Tibial artery (tissue), 4 donors: ENCODE measurements around the gene BNIP5.

ENCODE experiments used
- DNase-seq, 2 donors: peaks; one replicate each; pipeline ENCODE4 v3.0.0-alpha.2; 2019
- H3K27ac ChIP-seq, 2 donors: fragments of 200-600 bp; sonication (generic) in 1 of 2; 1 replicate in 1 of 2; 2 replicates in 1 of 2; pipeline ENCODE4 v1.5.1; 2018 to 2019; ENCODE audit warnings: mild to moderate bottlenecking in 1 of 2
- H3K27me3 ChIP-seq, 2 donors: fragments of 200-600 bp; sonication (generic) in 1 of 2; one replicate each; pipeline versions ENCODE4 v1.5.1 to v1.6.0; 2016 to 2019
- H3K36me3 ChIP-seq, 3 donors: fragments of 200-600 bp; sonication (generic) in 2 of 3; one replicate each; pipeline ENCODE4 v1.5.1; 2016 to 2019; ENCODE audit warnings: mild to moderate bottlenecking in 2 of 3
- H3K4me1 ChIP-seq, 4 donors: fragments of 200-600 bp; sonication (generic) in 2 of 4; 1 replicate in 3 of 4; 2 replicates in 1 of 4; pipeline ENCODE4 v1.5.1; 2016 to 2019
- H3K4me3 ChIP-seq, 2 donors: fragments of 200-600 bp; sonication (generic) in 1 of 2; 1 replicate in 1 of 2; 2 replicates in 1 of 2; pipeline ENCODE4 v1.5.1; 2018 to 2019; ENCODE audit warnings: mild to moderate bottlenecking in 2 of 2
- H3K9me3 ChIP-seq, 3 donors: fragments of 200-600 bp; sonication (generic) in 1 of 3; one replicate each; pipeline ENCODE4 v1.5.1; 2016 to 2019
- CTCF ChIP-seq, 2 experiments: fragments of 200-600 bp in 1 of 2; fragments of 450-650 bp in 1 of 2; IDR thresholded peaks; one replicate each; pipeline ENCODE4 v1.5.1; 2017 to 2019; ENCODE audit warnings: antibody characterized with exemption in 2 of 2, mild to moderate bottlenecking in 1 of 2, moderate library complexity in 1 of 2
- intact Hi-C: fragments of 100-400 bp; cut with DNase I; formaldehyde crosslinking; loops from one replicate; pipeline ENCODE4 v1.15.0; 2023; ENCODE audit warnings: low total_unique reads

BNIP5 gene

GRCh38 chr6:36290668-36291620 lies 45.7 kb downstream of the BNIP5 start:
- H3K36me3 ChIP-seq: no peaks in the 10 kb centered on the region
- H3K9me3 ChIP-seq: no peaks in the 10 kb centered on the region
- no peak for DNase-seq
- H3K4me3 ChIP-seq: no peak overlapping the region
- no peaks in the 10 kb centered on the region for H3K4me1 ChIP-seq
- peaks cover 0 to 40% of the 10 kb centered on the region in 2 donors for H3K27me3 ChIP-seq
- intact Hi-C loops: no loop called here
- no peak overlapping the region for H3K27ac ChIP-seq
- TF ChIP-seq CTCF (IDR thresholded peaks at IDR 0.05): no peak

- Histone ChIP-seq H3K4me3 (no peak overlapping the region), H3K27ac (no peak overlapping the region), H3K4me1 (no peaks in the 10 kb centered on the region), H3K9me3 (no peaks in the 10 kb centered on the region), H3K27me3 (peaks cover 0 to 47% of the 10 kb centered on the region in 2 donors), H3K36me3 (no peaks in the 10 kb centered on the region)
- DNase-seq: no peak
- TF ChIP-seq CTCF (IDR thresholded peaks at IDR 0.05): no peak
- intact Hi-C loops: no loop called here
Observed at GRCh38 chr6:36289281-36289878, 47.3 kb downstream of the BNIP5 start.

- Histone ChIP-seq H3K4me1 (no peaks in the 10 kb centered on the region), H3K36me3 (no peaks in the 10 kb centered on the region), H3K4me3 (no peak overlapping the region), H3K27ac (no peak overlapping the region), H3K27me3 (peaks cover 0 to 37% of the 10 kb centered on the region in 2 donors), H3K9me3 (no peaks in the 10 kb centered on the region)
- DNase-seq: no peak
- intact Hi-C loops: no loop called here
- no peak for TF ChIP-seq CTCF (IDR thresholded peaks at IDR 0.05)
Observed at GRCh38 chr6:36286858-36287257, 49.8 kb downstream of the BNIP5 start.

GRCh38 chr6:36285797-36286196 lies 50.9 kb downstream of the BNIP5 start:
- Histone ChIP-seq H3K27me3 (peaks cover 0 to 27% of the 10 kb centered on the region in 2 donors), H3K4me1 (no peaks in the 10 kb centered on the region), H3K27ac (no peak overlapping the region), H3K9me3 (no peaks in the 10 kb centered on the region), H3K4me3 (no peak overlapping the region), H3K36me3 (no peaks in the 10 kb centered on the region)
- intact Hi-C loops: no loop called here
- no peak for DNase-seq
- TF ChIP-seq CTCF (IDR thresholded peaks at IDR 0.05): no peak

GRCh38 chr6:36285187-36285671 lies 51.5 kb downstream of the BNIP5 start:
- Histone ChIP-seq H3K36me3 (no peaks in the 10 kb centered on the region), H3K27ac (no peak overlapping the region), H3K27me3 (peaks cover 0 to 26% of the 10 kb centered on the region in 2 donors), H3K4me1 (no peaks in the 10 kb centered on the region), H3K4me3 (no peak overlapping the region), H3K9me3 (no peaks in the 10 kb centered on the region)
- intact Hi-C loops: no loop called here
- TF ChIP-seq CTCF (IDR thresholded peaks at IDR 0.05): no peak
- no peak for DNase-seq
